Esophagus squamous epithelium (tissue), 5 donors: ENCODE data around the gene BRPF3. TPM values are rescaled to one million over a fixed set of nuclear protein-coding genes. Genes with fewer than 3 reads are reported as not detected.

Experiments used
- DNase-seq: peaks from one replicate; lab custom pipeline; 2025; lab: John Stamatoyannopoulos, UW
- H3K27ac ChIP-seq, 4 donors: fragments of 200-600 bp; sonication (generic); one replicate each; pipeline ENCODE4 v1.5.1; 2016 to 2019; ENCODE audit warnings: mild to moderate bottlenecking in 1 of 4
- H3K27me3 ChIP-seq, 4 donors: fragments of 200-600 bp; sonication (generic); 1 replicate in 3 of 4; 2 replicates in 1 of 4; pipeline versions ENCODE4 v1.5.1 to v1.6.0; 2017 to 2021; ENCODE audit warnings: antibody characterized with exemption in 1 of 4
- H3K36me3 ChIP-seq, 3 donors: fragments of 200-600 bp; sonication (generic); one replicate each; pipeline ENCODE4 v1.5.1; 2016 to 2019
- H3K4me1 ChIP-seq, 3 donors: fragments of 200-600 bp; sonication (generic); one replicate each; pipeline ENCODE4 v1.5.1; 2017 to 2019
- H3K4me3 ChIP-seq, 4 donors: fragments of 200-600 bp; sonication (generic); 1 replicate in 3 of 4; 2 replicates in 1 of 4; pipeline ENCODE4 v1.5.1; 2016 to 2019; ENCODE audit warnings: mild to moderate bottlenecking in 2 of 4, moderate library complexity in 1 of 4
- H3K9me3 ChIP-seq, 3 donors: fragments of 200-600 bp; sonication (generic); one replicate each; pipeline ENCODE4 v1.5.1; 2016 to 2019
- CTCF ChIP-seq, 6 experiments: fragments of 450-650 bp in 4 of 6; fragments of 200-600 bp in 2 of 6; sonication (generic) in 2 of 6; IDR thresholded peaks; one replicate each; pipeline ENCODE4 v1.5.1; 2016 to 2019; ENCODE audit warnings: antibody characterized with exemption in 6 of 6, mild to moderate bottlenecking in 4 of 6, moderate library complexity in 4 of 6
- POLR2A ChIP-seq, 4 donors: fragments of 450-650 bp; IDR thresholded peaks; one replicate each; pipeline ENCODE4 v1.6.1; 2017; ENCODE audit warnings: antibody characterized with exemption in 4 of 4, mild to moderate bottlenecking in 4 of 4, moderate library complexity in 3 of 4
- WGBS, 2 donors: methylation state at CpG; one replicate each; pipeline ENCODE4 v1.1.5; 2018; 5-methylcytosine and 5-hydroxymethylcytosine counted together
- intact Hi-C: fragments of 100-400 bp; cut with DNase I; formaldehyde crosslinking; loops from one replicate; pipeline ENCODE4 v1.15.0; 2022
- total RNA-seq, 4 donors: library from RNA; depleted of rRNA; stranded (reverse); fragments of >200 nt; gene quantifications; one replicate each; pipeline ENCODE4 v1.1.0, GENCODE V29; 2016
- donor health status: DM: yes; HTN: yes; CAD: no.

BRPF3 gene
- total RNA-seq, 4 donors from 2014 or later = 6.3 to 16.8 (median 9.9) TPM

- intact Hi-C loops = no loop called here
These were observed 10.3 kb upstream of the BRPF3 start for GRCh38 chr6:36186199-36186598.

GRCh38 chr6:36187446-36187845 is 9.1 kb upstream of the BRPF3 start:
- Histone ChIP-seq H3K9me3 (peaks cover 0 to under 1% (median 0%) of the 10 kb centered on the region in 3 donors), H3K4me3 (no peak overlapping the region), H3K4me1 (no peaks in the 10 kb centered on the region), H3K27ac (no peak overlapping the region), H3K36me3 (no peaks in the 10 kb centered on the region), H3K27me3 (no peaks in the 10 kb centered on the region)
- 74 to 75% methylated on average over 2 of the region's 2 CpGs for WGBS, 2 donors
- TF ChIP-seq POLR2A (IDR thresholded peaks at IDR 0.05) = no peak
- TF ChIP-seq CTCF (IDR thresholded peaks at IDR 0.05) = no peak
- intact Hi-C loops = no loop called here
- DNase-seq = no peak

More at GRCh38 chr6:36186199-36186598, 10.3 kb upstream of the BRPF3 start:
- 84 to 100% methylated on average over 2 of the region's 2 CpGs for WGBS, 2 donors
- H3K4me1 ChIP-seq = no peaks in the 10 kb centered on the region
- TF ChIP-seq POLR2A (IDR thresholded peaks at IDR 0.05) = no peak
- TF ChIP-seq CTCF (IDR thresholded peaks at IDR 0.05) = no peak
- H3K27ac ChIP-seq = no peak overlapping the region
- H3K9me3 ChIP-seq = peaks cover 0 to 5% (median 0%) of the 10 kb centered on the region in 3 donors
- H3K27me3 ChIP-seq = no peaks in the 10 kb centered on the region
- H3K36me3 ChIP-seq = no peaks in the 10 kb centered on the region
- DNase-seq = no peak
- H3K4me3 ChIP-seq = no peak overlapping the region

- Histone ChIP-seq H3K9me3 (no peaks in the 10 kb centered on the region), H3K27ac (peak overlapping the region; percentile 97 to 99 (median 98)), H3K4me3 (peak overlapping the region; percentile 80 to 97 (median 90)), H3K27me3 (no peaks in the 10 kb centered on the region), H3K4me1 (peaks cover 9 to 32% (median 14%) of the 10 kb centered on the region in 3 donors), H3K36me3 (peaks cover 0 to 10% (median 8%) of the 10 kb centered on the region in 3 donors)
- no peak for TF ChIP-seq POLR2A (IDR thresholded peaks at IDR 0.05)
- TF ChIP-seq CTCF (IDR thresholded peaks at IDR 0.05) = no peak
- WGBS, 2 donors = 17 to 19% methylated on average over 5 to 8 of the region's 8 CpGs
- intact Hi-C loops = loop anchor here (5.0 to 10.0 kb wide), 2 partner anchors 68 to 171 kb away; partner anchors contain the start of genes MAPK14 and SLC26A8
- no peak for DNase-seq
These were observed 952 bp upstream of the BRPF3 start for GRCh38 chr6:36195471-36196112.

- DNase-seq = peak; percentile 86
- Histone ChIP-seq H3K4me3 (peak overlapping the region; percentile 80 to 97 (median 90)), H3K27ac (peak overlapping the region; percentile 97 to 99 (median 98)), H3K36me3 (peaks cover 0 to 24% (median 20%) of the 10 kb centered on the region in 3 donors), H3K9me3 (no peaks in the 10 kb centered on the region), H3K27me3 (no peaks in the 10 kb centered on the region), H3K4me1 (peaks cover 9 to 41% (median 18%) of the 10 kb centered on the region in 3 donors)
- WGBS, 2 donors = 0% methylated on average over 5 to 8 of the region's 58 CpGs
- intact Hi-C loops = loop anchor here (5.0 to 10.0 kb wide), 2 partner anchors 70 to 172 kb away; partner anchors contain the start of genes MAPK14 and SLC26A8
- peak in 2 of 4 donors; percentile 18 to 75 for TF ChIP-seq POLR2A (IDR thresholded peaks at IDR 0.05)
- TF ChIP-seq CTCF (IDR thresholded peaks at IDR 0.05) = no peak
These were observed 470 bp downstream of the BRPF3 start for GRCh38 chr6:36196880-36197548.
